B cell (primary cell): ENCODE data around the gene NANS. TPM values are rescaled to one million over a fixed set of nuclear protein-coding genes. Genes with fewer than 3 reads are reported as not detected.

Experiments used
- ATAC-seq: fragments of 200-7000 bp; cut with Tn5 transposase; one replicate; pipeline ENCODE4 v1.10.0; 2021; ENCODE audit warnings: low read depth, mild to moderate bottlenecking, moderate number of reproducible peaks, moderate library complexity
- CTCF ChIA-PET: fragments of 350-600 bp; sonication (Branson Sonifier 250); formaldehyde crosslinking; loops from one replicate; lab custom pipeline; 2021; ENCODE audit warnings: antibody characterized with exemption, inconsistent platforms; lab: Charles Lee
- POLR2A ChIA-PET: fragments of 350-600 bp; sonication (Branson Sonifier 250); formaldehyde crosslinking; loops from one replicate; lab custom pipeline; 2021; ENCODE audit warnings: antibody characterized with exemption; lab: Charles Lee
- DNase-seq: peaks from one replicate; pipeline ENCODE4 v3.0.0; 2013
- H2AFZ ChIP-seq: 2 replicates; pipeline ENCODE4 v1.6.1; 2012; ENCODE audit warnings: mild to moderate bottlenecking, low read depth, low read length; ENCODE audit not compliant: insufficient read depth, poor library complexity, severe bottlenecking
- H3K27ac ChIP-seq, 2 donors: 1 replicate in 1 of 2; 2 replicates in 1 of 2; pipeline ENCODE4 v1.5.1; 2012 to 2013; ENCODE audit warnings: low read length in 2 of 2, mild to moderate bottlenecking in 2 of 2, moderate library complexity in 1 of 2
- H3K27me3 ChIP-seq, 4 experiments: fragments of 200-600 bp in 1 of 4; sonication (generic) in 1 of 4; replicated peaks in 1 of 4; 1 replicate in 2 of 4; 2 replicates in 2 of 4; pipeline versions ENCODE4 v1.6.1 to v1.7.0; 2013 to 2016; ENCODE audit warnings: low read length in 3 of 4, mild to moderate bottlenecking in 2 of 4, mixed read lengths in 1 of 4, moderate library complexity in 1 of 4; ENCODE audit not compliant: insufficient read depth in 4 of 4, control insufficient read depth in 3 of 4; ENCODE audit errors: control extremely low read depth in 1 of 4
- H3K36me3 ChIP-seq, 2 experiments: replicated peaks in 1 of 2; 1 replicate in 1 of 2; 2 replicates in 1 of 2; pipeline versions ENCODE4 v1.6.1 to v1.7.1; 2013; ENCODE audit warnings: low read length in 1 of 2; ENCODE audit not compliant: insufficient read depth in 2 of 2, control insufficient read depth in 1 of 2; ENCODE audit errors: control extremely low read depth in 1 of 2, extremely low read depth in 1 of 2
- H3K4me1 ChIP-seq, 2 donors: fragments of 200-600 bp in 1 of 2; sonication (generic) in 1 of 2; 1 replicate in 1 of 2; 2 replicates in 1 of 2; pipeline versions ENCODE4 v1.5.1 to v1.6.1; 2013 to 2017; ENCODE audit warnings: low read length in 2 of 2; ENCODE audit not compliant: control insufficient read depth in 2 of 2, insufficient read depth in 2 of 2
- H3K4me2 ChIP-seq: replicated peaks from 2 replicates; pipeline ENCODE3; 2012; ENCODE audit warnings: mild to moderate bottlenecking, low read depth, low read length; ENCODE audit not compliant: poor library complexity, severe bottlenecking
- H3K4me3 ChIP-seq, 5 experiments: fragments of 200-600 bp in 1 of 5; sonication (generic) in 1 of 5; 1 replicate in 3 of 5; 2 replicates in 2 of 5; pipeline versions ENCODE4 v1.5.1 to v1.7.0; 2011 to 2016; ENCODE audit warnings: low read length in 4 of 5, mild to moderate bottlenecking in 4 of 5, low read depth in 2 of 5, control low read depth in 1 of 5, moderate library complexity in 1 of 5; ENCODE audit not compliant: insufficient read depth in 1 of 5; ENCODE audit errors: control extremely low read depth in 1 of 5, extremely low read depth in 1 of 5
- H3K79me2 ChIP-seq: fragments of 200-600 bp; sonication (generic); one replicate; pipeline ENCODE4 v1.6.0; 2016; ENCODE audit warnings: low read length; ENCODE audit not compliant: control insufficient read depth, insufficient read depth
- H3K9ac ChIP-seq: fragments of 200-600 bp; sonication (generic); 2 replicates; pipeline ENCODE4 v1.6.1; 2017; ENCODE audit warnings: mild to moderate bottlenecking, low read length, moderate library complexity
- H3K9me3 ChIP-seq, 3 donors: one replicate each; pipeline versions ENCODE4 v1.6.1 to v1.7.1; 2013; ENCODE audit warnings: low read length in 2 of 3; ENCODE audit not compliant: control insufficient read depth in 2 of 3, insufficient read depth in 1 of 3; ENCODE audit errors: control extremely low read depth in 1 of 3
- H4K20me1 ChIP-seq: 2 replicates; pipeline ENCODE4 v1.6.0; 2012; ENCODE audit warnings: mild to moderate bottlenecking, low read length; ENCODE audit not compliant: insufficient read depth, control insufficient read depth, poor library complexity, severe bottlenecking
- H3K27ac Mint-ChIP-seq: one replicate; pipeline ENCODE4 v1.8.0; 2021; ENCODE audit warnings: mixed read lengths
- H3K27me3 Mint-ChIP-seq: one replicate; pipeline ENCODE4 v1.8.0; 2021; ENCODE audit warnings: mixed read lengths
- H3K4me1 Mint-ChIP-seq: one replicate; pipeline ENCODE4 v1.8.0; 2021; ENCODE audit warnings: mixed read lengths
- H3K4me3 Mint-ChIP-seq: one replicate; pipeline ENCODE4 v1.8.0; 2021; ENCODE audit warnings: mixed read lengths
- H3K9me3 Mint-ChIP-seq: one replicate; pipeline ENCODE4 v1.8.0; 2022; ENCODE audit warnings: mixed read lengths; ENCODE audit not compliant: insufficient read depth
- CTCF ChIP-seq: fragments of 200-600 bp; IDR thresholded peaks from one replicate; pipeline ENCODE4 v1.8.0; 2022; ENCODE audit warnings: antibody characterized with exemption, mild to moderate bottlenecking
- EZH2 ChIP-seq: IDR thresholded peaks from 2 replicates; pipeline ENCODE4 v1.6.1; 2012; ENCODE audit warnings: borderline replicate concordance, low read depth, mild to moderate bottlenecking, moderate library complexity, low read length; ENCODE audit not compliant: insufficient read depth, poor library complexity, severe bottlenecking
- WGBS: methylation state at CpG from one replicate; pipeline ENCODE4 v1.1.5; 2013; ENCODE audit warnings: missing lambda C conversion rate; ENCODE audit not compliant: insufficient coverage; 5-methylcytosine and 5-hydroxymethylcytosine counted together
- intact Hi-C: fragments of 100-400 bp; cut with micrococcal nuclease; formaldehyde crosslinking; loops from one replicate; pipeline ENCODE4 v1.10.0; 2022
- polyA plus RNA-seq: library from polyadenylated mRNA; depleted of rRNA; stranded (reverse); fragments of >200 nt; gene quantifications from 2 replicates; pipeline ENCODE4 v1.2.3, GENCODE V29; 2012
- total RNA-seq, 2 donors: library from RNA; stranded (reverse); fragments of 120-200 nt in 1 of 2; gene quantifications; 1 replicate in 1 of 2; 2 replicates in 1 of 2; pipeline versions ENCODE4 v1.2.3 to v1.2.4, GENCODE V29; 2013 to 2022

Gene NANS
- total and polyA plus RNA-seq, 2 donors (not counting 1 experiment from before 2014, with no cell fraction given), result 14.2 to 14.9 TPM

GRCh38 chr9:98046180-98046543, 10.4 kb upstream of the NANS start:
- Histone ChIP-seq H3K9ac (peak overlapping the region; percentile 60), H3K36me3 (no peaks in the 10 kb centered on the region), H2AFZ (no peak overlapping the region), H3K27me3 (no peaks in the 10 kb centered on the region), H3K4me1 (peaks cover 33 to 35% of the 10 kb centered on the region in 2 donors), H3K27ac (no peak overlapping the region), H3K79me2 (peaks cover 28% of the 10 kb centered on the region), H3K4me2 (peak overlapping the region; percentile 66), H3K4me3 (peak overlapping the region in 1 of 5 experiments; percentile 74), H4K20me1 (no peaks in the 10 kb centered on the region), H3K9me3 (peaks cover 0 to 18% (median 4%) of the 10 kb centered on the region in 3 donors)
- Mint-ChIP-seq H3K4me3 (peak overlapping the region; percentile 63), H3K4me1 (peaks cover 38% of the 10 kb centered on the region), H3K27ac (no peak overlapping the region), H3K9me3 (peaks cover 3% of the 10 kb centered on the region), H3K27me3 (no peaks in the 10 kb centered on the region)
- 95% methylated on average over 3 of the region's 9 CpGs for WGBS
- DNase-seq (no peak), ATAC-seq (no peak)
- intact Hi-C loops, result no loop called here
- ChIA-PET POLR2A (interaction anchor here (1.0 to 1.7 kb wide), 2 partner anchors 10 to 210 kb away, joined by 5 read pairs; partner anchors contain the start of gene NANS), CTCF (interaction anchor here (0.9 to 5.0 kb wide), 6 partner anchors 12 to 209 kb away, joined by 3 to 34 read pairs (median 4); partner anchors contain the start of genes TBC1D2 and TRMO)
- no peak for TF ChIP-seq CTCF
- TF ChIP-seq EZH2, result no peak

- CTCF ChIA-PET, result interaction anchor here (1.3 to 5.0 kb wide), 3 partner anchors 7 to 146 kb away, joined by 3 to 34 read pairs (median 3); no protein-coding TSS in a partner anchor
- Mint-ChIP-seq H3K27me3 (no peaks in the 10 kb centered on the region), H3K27ac (no peak overlapping the region), H3K4me1 (peaks cover 38% of the 10 kb centered on the region), H3K9me3 (peaks cover 3% of the 10 kb centered on the region), H3K4me3 (no peak overlapping the region)
- TF ChIP-seq EZH2 (no peak), CTCF (no peak)
- Histone ChIP-seq H3K9ac (no peak overlapping the region), H3K36me3 (no peaks in the 10 kb centered on the region), H3K27ac (no peak overlapping the region), H3K4me1 (peaks cover 33 to 35% of the 10 kb centered on the region in 2 donors), H2AFZ (no peak overlapping the region), H3K9me3 (peaks cover 0 to 18% (median 4%) of the 10 kb centered on the region in 3 donors), H3K4me3 (no peak overlapping the region), H3K27me3 (no peaks in the 10 kb centered on the region), H3K79me2 (peaks cover 28% of the 10 kb centered on the region), H3K4me2 (no peak overlapping the region), H4K20me1 (no peaks in the 10 kb centered on the region)
- ATAC-seq (no peak), DNase-seq (no peak)
- POLR2A ChIA-PET, result no interaction called here
- intact Hi-C loops, result no loop called here
- whole genome bisulfite sequencing, result no CpG with 5 or more reads among the region's 5 CpGs
Observed at GRCh38 chr9:98047002-98047401, 9.5 kb upstream of the NANS start.
